PC-9 (cell line): ENCODE measurements around the gene ABCD2.

Source experiments
- CTCF ChIP-seq: fragments of 200-600 bp; sonication (generic); conservative IDR thresholded peaks from 2 replicates; pipeline ENCODE4 v1.6.1; 2017; ENCODE audit warnings: mixed run types, antibody characterized with exemption, mild to moderate bottlenecking, moderate library complexity
- EZH2 ChIP-seq: fragments of 200-600 bp; sonication (generic); IDR thresholded peaks from 2 replicates; pipeline ENCODE4 v1.8.0; 2017; ENCODE audit warnings: antibody characterized with exemption, low read depth

- TF ChIP-seq EZH2 (no peak), CTCF (no peak)
Observed at GRCh38 chr12:39618701-39619100, 902 bp downstream of the ABCD2 start.
